Lower leg skin (tissue), 3 donors: ENCODE results near the gene OR51F2.

Source experiments
- POLR2A ChIP-seq, 2 donors: fragments of 450-650 bp; IDR thresholded peaks; one replicate each; pipeline ENCODE4 v1.6.1; 2016 to 2017; ENCODE audit warnings: antibody characterized with exemption in 2 of 2, mild to moderate bottlenecking in 1 of 2, moderate library complexity in 1 of 2
- TF ChIP-seq, protein P1 (sequence below), 3 donors: fragments of 450-650 bp; IDR thresholded peaks; one replicate each; pipeline ENCODE4 v1.5.1; 2016; ENCODE audit warnings: antibody characterized with exemption in 3 of 3, mild to moderate bottlenecking in 3 of 3, moderate library complexity in 2 of 3

DNA sequence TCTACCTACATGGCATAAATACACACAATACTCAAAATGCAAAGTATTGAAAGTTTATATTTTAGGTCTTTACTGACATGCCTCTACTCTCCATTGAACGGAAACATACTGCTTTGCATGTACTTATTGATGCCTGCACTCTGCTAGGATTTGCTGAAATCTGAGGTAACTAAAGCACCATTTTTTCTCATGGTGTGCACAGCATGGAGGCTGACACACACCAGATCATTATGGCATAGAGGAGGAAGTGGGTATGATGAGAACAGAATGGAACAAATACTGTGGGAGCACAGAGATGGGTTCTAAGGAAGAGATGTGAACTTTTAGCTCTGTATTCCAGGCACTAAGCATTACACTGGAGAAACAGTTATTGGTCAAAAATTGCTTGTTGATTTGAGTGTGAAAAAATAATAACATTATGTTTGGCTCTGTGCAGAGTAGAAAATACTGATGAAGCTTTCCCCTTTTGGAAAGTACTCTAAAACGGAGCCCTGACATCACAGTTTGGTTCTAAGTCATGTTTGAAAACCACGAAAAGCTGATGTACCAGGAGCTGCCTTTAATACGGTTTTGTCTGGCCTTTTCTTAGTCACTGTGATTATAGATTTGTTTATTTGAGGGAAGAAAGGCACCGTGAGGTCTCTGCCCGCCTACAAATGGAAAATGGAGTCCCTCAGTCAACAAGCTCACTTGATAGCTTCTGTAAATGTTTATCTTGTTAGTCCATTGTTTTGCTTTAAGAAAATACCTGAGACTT lies 22.5 kb upstream of the OR51F2 start:
- no peak for TF ChIP-seq POLR2A (IDR thresholded peaks at IDR 0.05)
- TF ChIP-seq, protein P1, sequence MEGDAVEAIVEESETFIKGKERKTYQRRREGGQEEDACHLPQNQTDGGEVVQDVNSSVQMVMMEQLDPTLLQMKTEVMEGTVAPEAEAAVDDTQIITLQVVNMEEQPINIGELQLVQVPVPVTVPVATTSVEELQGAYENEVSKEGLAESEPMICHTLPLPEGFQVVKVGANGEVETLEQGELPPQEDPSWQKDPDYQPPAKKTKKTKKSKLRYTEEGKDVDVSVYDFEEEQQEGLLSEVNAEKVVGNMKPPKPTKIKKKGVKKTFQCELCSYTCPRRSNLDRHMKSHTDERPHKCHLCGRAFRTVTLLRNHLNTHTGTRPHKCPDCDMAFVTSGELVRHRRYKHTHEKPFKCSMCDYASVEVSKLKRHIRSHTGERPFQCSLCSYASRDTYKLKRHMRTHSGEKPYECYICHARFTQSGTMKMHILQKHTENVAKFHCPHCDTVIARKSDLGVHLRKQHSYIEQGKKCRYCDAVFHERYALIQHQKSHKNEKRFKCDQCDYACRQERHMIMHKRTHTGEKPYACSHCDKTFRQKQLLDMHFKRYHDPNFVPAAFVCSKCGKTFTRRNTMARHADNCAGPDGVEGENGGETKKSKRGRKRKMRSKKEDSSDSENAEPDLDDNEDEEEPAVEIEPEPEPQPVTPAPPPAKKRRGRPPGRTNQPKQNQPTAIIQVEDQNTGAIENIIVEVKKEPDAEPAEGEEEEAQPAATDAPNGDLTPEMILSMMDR (IDR thresholded peaks at IDR 0.05): no peak
